ENCODE measurements around the gene METTL6. TPM values are rescaled to one million over a fixed set of nuclear protein-coding genes. Genes with fewer than 3 reads are reported as not detected.

The METTL6 gene
- total RNA-seq, 1 donor, result 30.6 TPM

DNA sequence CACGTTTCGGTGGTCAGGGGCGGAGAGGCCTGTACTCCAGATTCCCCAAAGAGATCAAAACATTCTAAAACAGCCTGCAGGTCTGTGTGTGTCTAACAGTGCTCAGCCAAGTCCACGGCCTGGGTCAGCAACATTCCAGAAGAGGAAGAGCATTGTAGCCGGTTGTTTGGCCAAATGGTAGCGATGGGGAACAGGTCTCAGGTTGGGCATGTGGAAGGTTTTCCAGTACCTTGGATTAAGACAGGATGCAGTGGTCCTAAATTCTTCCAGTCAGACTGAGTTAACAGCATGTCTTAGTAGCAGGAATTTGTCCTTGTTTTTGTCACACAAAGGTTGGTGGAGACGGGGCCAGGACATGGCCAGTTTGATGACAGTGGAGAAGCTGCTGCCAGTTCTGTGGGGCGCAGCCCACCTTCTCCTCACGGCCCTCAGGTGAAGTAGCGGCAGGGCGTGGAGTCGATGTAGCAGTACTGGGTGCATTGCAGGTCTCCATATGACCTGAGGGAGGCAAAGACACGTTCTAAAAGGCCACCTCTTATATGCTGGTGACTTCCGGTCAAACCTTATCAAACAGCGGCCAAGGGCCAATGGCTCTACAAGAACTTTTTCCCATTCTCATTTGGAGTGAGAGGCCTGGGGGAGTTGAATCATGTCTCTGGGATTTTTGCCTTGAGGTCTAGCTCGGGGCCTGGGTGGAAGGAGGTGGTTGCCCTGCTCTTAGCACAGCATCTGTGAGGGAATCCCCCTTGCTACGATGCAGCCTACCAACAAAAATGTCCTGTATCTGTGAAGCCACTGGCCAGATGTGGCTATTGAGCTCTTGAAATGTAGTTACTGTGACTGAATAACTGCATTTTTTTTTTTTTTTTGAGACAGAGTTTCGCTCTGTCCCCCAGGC, 24.1 kb upstream of the METTL6 start:
- H3K4me3 ChIP-seq (ENCODE audit: low read depth, low read length), result no peak overlapping the region
- TF ChIP-seq, protein P1, sequence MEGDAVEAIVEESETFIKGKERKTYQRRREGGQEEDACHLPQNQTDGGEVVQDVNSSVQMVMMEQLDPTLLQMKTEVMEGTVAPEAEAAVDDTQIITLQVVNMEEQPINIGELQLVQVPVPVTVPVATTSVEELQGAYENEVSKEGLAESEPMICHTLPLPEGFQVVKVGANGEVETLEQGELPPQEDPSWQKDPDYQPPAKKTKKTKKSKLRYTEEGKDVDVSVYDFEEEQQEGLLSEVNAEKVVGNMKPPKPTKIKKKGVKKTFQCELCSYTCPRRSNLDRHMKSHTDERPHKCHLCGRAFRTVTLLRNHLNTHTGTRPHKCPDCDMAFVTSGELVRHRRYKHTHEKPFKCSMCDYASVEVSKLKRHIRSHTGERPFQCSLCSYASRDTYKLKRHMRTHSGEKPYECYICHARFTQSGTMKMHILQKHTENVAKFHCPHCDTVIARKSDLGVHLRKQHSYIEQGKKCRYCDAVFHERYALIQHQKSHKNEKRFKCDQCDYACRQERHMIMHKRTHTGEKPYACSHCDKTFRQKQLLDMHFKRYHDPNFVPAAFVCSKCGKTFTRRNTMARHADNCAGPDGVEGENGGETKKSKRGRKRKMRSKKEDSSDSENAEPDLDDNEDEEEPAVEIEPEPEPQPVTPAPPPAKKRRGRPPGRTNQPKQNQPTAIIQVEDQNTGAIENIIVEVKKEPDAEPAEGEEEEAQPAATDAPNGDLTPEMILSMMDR (IDR thresholded peaks at IDR 0.05; ENCODE audit: insufficient read depth, low read length), result no peak
- no peak for DNase-seq (ENCODE audit: low read depth)

DNA sequence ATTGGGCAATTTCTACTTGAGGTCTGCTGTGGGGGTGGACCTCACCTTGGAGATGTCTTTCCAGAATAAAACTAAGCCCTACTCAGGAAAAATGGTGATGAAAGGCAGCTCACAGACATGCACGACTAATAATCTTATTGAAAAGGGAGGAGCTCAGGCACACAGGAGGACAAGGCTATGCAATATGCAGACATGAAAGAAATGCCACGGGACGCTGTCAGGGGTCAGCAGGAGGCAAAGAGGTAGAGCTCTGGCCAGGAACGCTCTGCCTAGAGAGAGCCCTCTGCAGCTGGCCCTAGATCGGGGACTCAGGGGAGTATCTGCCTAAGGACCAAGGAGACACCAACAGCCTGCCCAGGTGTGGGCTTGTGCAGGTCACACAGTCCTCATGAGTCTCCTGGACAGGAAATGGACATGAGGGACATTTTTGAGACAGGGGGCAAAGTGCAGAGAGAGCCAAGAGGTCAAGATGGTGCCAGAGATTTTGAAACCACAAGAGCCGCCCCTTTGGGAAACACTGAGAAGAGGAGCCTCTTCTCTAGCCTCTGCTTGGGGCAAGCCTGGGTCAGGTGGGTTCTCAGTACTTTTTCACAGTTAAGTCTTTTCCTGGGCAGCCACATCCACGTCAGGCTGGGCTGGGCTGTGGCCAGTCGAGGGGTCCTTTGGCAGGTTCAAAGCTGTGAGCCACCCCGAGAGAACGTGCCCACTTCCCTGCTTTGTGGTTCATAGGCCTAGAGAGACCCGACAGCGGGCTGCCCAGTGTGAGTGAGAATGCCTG, 23.3 kb upstream of the METTL6 start:
- no peak overlapping the region for H3K4me3 ChIP-seq (ENCODE audit: low read depth, low read length)
- DNase-seq (ENCODE audit: low read depth), result no peak
- TF ChIP-seq, protein P1 (IDR thresholded peaks at IDR 0.05; ENCODE audit: insufficient read depth, low read length), result no peak

DNA sequence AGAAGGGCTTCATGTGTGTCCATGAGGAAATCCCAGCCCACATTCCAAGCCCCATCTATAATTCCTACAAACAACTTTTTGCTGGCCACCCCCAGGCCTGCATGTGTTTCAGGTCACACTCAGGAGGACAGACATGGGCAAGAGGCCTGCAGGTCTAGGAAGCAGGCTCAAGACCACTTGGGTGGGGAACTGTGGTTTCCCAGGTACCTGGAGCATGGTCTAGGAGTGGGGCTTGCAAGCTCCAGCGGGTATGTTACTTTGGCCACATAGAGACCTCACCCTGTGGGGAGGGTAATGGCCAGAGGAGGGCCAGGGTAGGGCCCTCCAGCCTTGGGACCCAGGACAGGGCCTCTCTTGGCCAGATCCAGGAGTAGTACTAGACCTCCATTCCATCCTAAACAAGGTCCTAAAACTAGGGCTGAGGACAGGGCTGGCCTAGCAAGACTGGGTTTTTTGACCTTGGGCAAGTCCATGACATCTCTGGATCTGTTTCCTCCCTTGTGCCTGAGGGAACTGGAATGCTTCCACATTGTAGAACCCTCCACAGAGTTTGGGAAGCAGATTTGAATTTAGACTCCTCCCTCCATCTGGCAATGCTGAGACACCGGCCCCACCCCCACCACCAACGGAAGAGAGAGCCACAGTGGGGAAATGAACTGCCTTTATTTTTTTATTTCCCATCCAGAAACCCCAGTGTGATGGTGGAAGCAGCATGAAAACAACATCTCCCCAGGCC, 22.3 kb upstream of the METTL6 start:
- H3K4me3 ChIP-seq (ENCODE audit: low read depth, low read length), result no peak overlapping the region

DNA sequence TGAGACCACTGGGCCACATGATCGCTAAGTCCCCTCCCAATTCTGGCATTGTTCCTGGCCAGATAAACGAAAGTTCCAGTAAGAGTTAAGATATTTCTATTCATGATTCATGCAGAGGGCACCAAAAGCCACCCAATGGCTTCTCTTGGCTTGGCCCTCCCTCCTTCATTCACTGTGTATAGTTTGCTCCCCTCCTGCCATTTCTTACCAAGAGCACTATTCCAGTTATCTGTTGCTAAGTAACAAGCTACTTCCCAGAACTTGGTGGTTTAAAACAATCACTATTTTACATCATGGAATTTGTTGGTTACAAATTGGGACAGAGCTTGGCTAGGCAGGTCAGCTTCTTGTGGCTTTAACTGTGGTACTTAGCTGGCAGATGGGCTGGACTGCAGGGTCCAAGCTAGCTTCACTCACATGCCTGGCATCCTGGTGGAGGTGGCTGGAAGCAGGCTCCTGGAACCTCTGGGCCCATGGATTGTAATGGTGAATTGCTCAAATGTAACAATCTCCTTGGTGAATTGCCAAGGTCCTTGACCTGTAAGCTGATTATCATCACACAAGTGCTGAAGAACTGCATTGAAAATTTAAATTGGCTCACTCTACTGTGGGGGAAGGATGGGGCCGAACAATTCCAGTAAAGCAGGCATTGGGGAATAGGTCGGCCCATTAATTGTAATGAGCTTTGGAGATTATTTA, 16.6 kb upstream of the METTL6 start:
- DNase-seq (ENCODE audit: low read depth), result peak; percentile 85
- no peak overlapping the region for H3K4me3 ChIP-seq (ENCODE audit: low read depth, low read length)
- TF ChIP-seq, protein P1 (IDR thresholded peaks at IDR 0.05; ENCODE audit: insufficient read depth, low read length), result no peak

More for the DNA sequence above, 22.3 kb upstream of the METTL6 start:
- no peak for DNase-seq (ENCODE audit: low read depth)
- TF ChIP-seq, protein P1 (IDR thresholded peaks at IDR 0.05; ENCODE audit: insufficient read depth, low read length), result no peak

DNA sequence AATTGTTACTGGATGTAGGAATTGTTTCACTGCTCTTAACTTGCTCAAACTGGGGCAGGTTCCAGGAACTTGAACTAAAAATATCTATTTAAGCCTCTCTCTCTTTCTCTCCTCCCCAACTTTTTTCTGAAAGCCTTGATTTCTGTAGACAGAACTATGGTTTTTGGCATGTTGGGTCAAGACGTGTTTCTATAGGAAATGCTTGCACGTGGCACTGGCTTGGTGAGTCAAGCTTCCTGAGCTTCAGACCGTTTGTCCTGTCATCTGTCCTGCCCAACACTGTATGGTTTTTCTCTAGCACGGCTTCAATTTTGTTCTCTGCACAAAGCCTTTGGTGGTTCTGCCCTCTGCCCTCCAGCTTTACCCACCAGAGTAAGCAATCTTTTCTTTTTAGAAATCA, 13.5 kb upstream of the METTL6 start:
- TF ChIP-seq, protein P1 (IDR thresholded peaks at IDR 0.05; ENCODE audit: insufficient read depth, low read length), result no peak
- H3K4me3 ChIP-seq (ENCODE audit: low read depth, low read length), result no peak overlapping the region
- DNase-seq (ENCODE audit: low read depth), result peak; percentile 85

DNA sequence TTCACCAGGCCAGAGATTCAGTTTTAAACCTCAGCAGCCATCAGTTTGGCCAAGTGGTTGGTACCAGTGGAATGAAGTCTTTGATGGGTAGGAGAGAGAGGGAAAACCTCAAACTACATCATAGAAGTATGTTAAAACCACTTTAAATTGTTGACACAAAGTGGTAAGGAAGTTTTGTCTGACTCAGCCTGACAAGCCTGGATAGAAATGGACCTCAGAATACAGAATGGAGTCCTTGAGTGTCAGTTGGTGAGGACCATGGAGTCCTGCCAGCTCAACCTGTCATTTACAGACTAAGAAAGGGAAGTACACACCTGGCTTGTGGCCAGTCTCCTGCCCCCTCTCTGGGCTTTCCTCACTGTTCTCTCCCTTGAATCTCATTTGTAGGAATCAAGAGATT, 12.1 kb upstream of the METTL6 start:
- TF ChIP-seq, protein P1 (IDR thresholded peaks at IDR 0.05; ENCODE audit: insufficient read depth, low read length), result no peak
- no peak overlapping the region for H3K4me3 ChIP-seq (ENCODE audit: low read depth, low read length)
- peak; percentile 30 for DNase-seq (ENCODE audit: low read depth)

Measured in fibroblast of the aortic adventitia (primary cell).